WTC11 (cell line): Measurements from ENCODE around the gene MGAT2. TPM values are rescaled to one million over a fixed set of nuclear protein-coding genes. Genes with fewer than 3 reads are reported as not detected.

Source experiments
- ZNF121 ChIP-seq: sonication (generic); formaldehyde crosslinking; IDR thresholded peaks from 2 replicates; pipeline ENCODE4 v1.8.0; 2023; ENCODE audit warnings: missing genetic modification reagents
- total RNA-seq: library from RNA; stranded (reverse); gene quantifications from 3 replicates; pipeline ENCODE4 v1.2.3, GENCODE V29; 2021

The MGAT2 gene
- total RNA-seq, 1 experiment from 2014 or later, result 25.2 TPM

DNA sequence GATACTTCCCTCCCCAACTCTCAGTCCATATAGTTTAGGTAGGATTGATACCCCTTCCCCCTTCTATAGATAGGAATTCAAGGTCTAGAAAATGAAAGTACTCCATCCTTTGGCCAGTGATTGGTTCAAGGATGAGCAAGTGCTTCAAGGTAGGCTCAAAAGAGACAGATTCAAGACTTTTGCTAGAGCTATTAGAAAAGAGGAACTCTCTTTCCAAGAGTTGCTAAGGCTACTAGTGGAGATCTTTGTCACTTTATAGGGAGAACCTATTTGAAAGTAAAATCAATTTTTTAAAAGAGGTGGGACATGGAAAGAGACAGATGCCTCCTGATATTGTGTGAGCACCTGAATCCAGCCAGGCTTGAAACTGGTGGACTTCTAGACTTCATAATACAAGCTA lies 49.9 kb downstream of the MGAT2 start (continued):
- no peak for TF ChIP-seq ZNF121 (CRISPR knock-in tag)
- TF ChIP-seq, all 79 proteins: peak for 0

Other genes starting within 250 kb of the MGAT2 start
- gene RPS29, start 34.4 kb upstream of the MGAT2 start, total RNA-seq, result 2,168 to 2,393 TPM (median 2,330 TPM) in 3 replicates
- gene LRR1, start 21.9 kb upstream of the MGAT2 start, total RNA-seq, result 32.5 to 42.6 TPM (median 32.8 TPM) in 3 replicates
- 173 to 212 TPM (median 177 TPM) in 3 replicates for gene RPL36AL, start 173 bp upstream of the MGAT2 start, total RNA-seq
- 19.9 to 22.8 TPM (median 22.5 TPM) in 3 replicates for gene DNAAF2, start 14.4 kb downstream of the MGAT2 start, total RNA-seq
- 24.0 to 24.6 TPM (median 24.4 TPM) in 3 replicates for gene POLE2, start 67.4 kb downstream of the MGAT2 start, total RNA-seq
- gene KLHDC1, start 72.3 kb downstream of the MGAT2 start, total RNA-seq, result 0.16 TPM in 1 of 3 replicates, not detected in the others
- gene KLHDC2, start 147.4 kb downstream of the MGAT2 start, total RNA-seq, result 38.7 to 47.6 TPM (median 42.5 TPM) in 3 replicates
- 50.1 to 51.2 TPM (median 50.1 TPM) in 3 replicates for gene NEMF, start 232.0 kb downstream of the MGAT2 start, total RNA-seq